Natural killer cell (primary cell): ENCODE measurements around the gene SPOP. TPM values are rescaled to one million over a fixed set of nuclear protein-coding genes. Genes with fewer than 3 reads are reported as not detected.

Experiments
- ATAC-seq, 3 donors: fragments of 150-1000 bp in 2 of 3; fragments of 200-7000 bp in 1 of 3; cut with Tn5 transposase; 1 replicate in 1 of 3; 2 replicates in 2 of 3; pipeline ENCODE4 v1.10.0; 2021; ENCODE audit warnings: mild to moderate bottlenecking in 2 of 3, moderate library complexity in 2 of 3
- DNase-seq, 2 donors: peaks; one replicate each; pipeline versions ENCODE4 v3.0.0 to v3.0.0-alpha.2; 2013 to 2021; ENCODE audit warnings: mixed read lengths in 1 of 2
- H3K27ac ChIP-seq: one replicate; pipeline ENCODE4 v1.5.1; 2013; ENCODE audit warnings: mild to moderate bottlenecking, low read length
- H3K27me3 ChIP-seq: one replicate; pipeline ENCODE4 v1.6.1; 2013; ENCODE audit warnings: low read length; ENCODE audit not compliant: control insufficient read depth, insufficient read depth
- H3K36me3 ChIP-seq: one replicate; pipeline ENCODE4 v1.6.1; 2013; ENCODE audit warnings: low read length; ENCODE audit not compliant: control insufficient read depth, insufficient read depth
- H3K4me1 ChIP-seq: one replicate; pipeline ENCODE4 v1.6.1; 2013; ENCODE audit warnings: low read length; ENCODE audit not compliant: control insufficient read depth, insufficient read depth
- H3K4me3 ChIP-seq: one replicate; pipeline ENCODE4 v1.5.1; 2013; ENCODE audit warnings: low read length
- H3K9me3 ChIP-seq: one replicate; pipeline ENCODE4 v1.6.1; 2013; ENCODE audit warnings: low read length; ENCODE audit not compliant: control insufficient read depth, insufficient read depth
- H3K27ac Mint-ChIP-seq, 2 donors: one replicate each; pipeline ENCODE4 v1.8.0; 2022; ENCODE audit warnings: mild to moderate bottlenecking in 2 of 2, mixed read lengths in 2 of 2, moderate library complexity in 1 of 2
- H3K27me3 Mint-ChIP-seq, 2 donors: one replicate each; pipeline ENCODE4 v1.8.0; 2022; ENCODE audit warnings: low read depth in 2 of 2, mixed read lengths in 2 of 2
- H3K36me3 Mint-ChIP-seq: one replicate; pipeline ENCODE4 v1.8.0; 2022; ENCODE audit warnings: mixed read lengths
- H3K4me1 Mint-ChIP-seq, 2 donors: one replicate each; pipeline ENCODE4 v1.8.0; 2022; ENCODE audit warnings: mixed read lengths in 2 of 2
- H3K4me3 Mint-ChIP-seq: one replicate; pipeline ENCODE4 v1.8.0; 2022; ENCODE audit warnings: mild to moderate bottlenecking, moderate library complexity, mixed read lengths
- H3K9me3 Mint-ChIP-seq, 2 donors: one replicate each; pipeline ENCODE4 v1.8.0; 2022; ENCODE audit warnings: mixed read lengths in 2 of 2
- WGBS: methylation state at CpG from one replicate; pipeline ENCODE4 v1.1.7; 2013; ENCODE audit warnings: missing lambda C conversion rate; ENCODE audit not compliant: insufficient coverage; 5-methylcytosine and 5-hydroxymethylcytosine counted together
- intact Hi-C: fragments of 100-400 bp; cut with micrococcal nuclease; formaldehyde crosslinking; loops from one replicate; pipeline ENCODE4 v1.14.2; 2022
- total RNA-seq, 4 donors: library from RNA; stranded (reverse); fragments of 120-200 nt in 1 of 4; gene quantifications; one replicate each; pipeline versions ENCODE4 v1.2.3 to v1.2.4, GENCODE V29; 2013 to 2022
- TF ChIP-seq, protein P1 (sequence below): fragments of 200-600 bp; IDR thresholded peaks from one replicate; pipeline ENCODE4 v1.8.0; 2022; ENCODE audit warnings: antibody characterized with exemption

The SPOP gene
- total RNA-seq, 3 donors from 2014 or later (not counting 1 experiment from before 2014, with no cell fraction given) = 45.4 to 56.5 (median 54.7) TPM

DNA sequence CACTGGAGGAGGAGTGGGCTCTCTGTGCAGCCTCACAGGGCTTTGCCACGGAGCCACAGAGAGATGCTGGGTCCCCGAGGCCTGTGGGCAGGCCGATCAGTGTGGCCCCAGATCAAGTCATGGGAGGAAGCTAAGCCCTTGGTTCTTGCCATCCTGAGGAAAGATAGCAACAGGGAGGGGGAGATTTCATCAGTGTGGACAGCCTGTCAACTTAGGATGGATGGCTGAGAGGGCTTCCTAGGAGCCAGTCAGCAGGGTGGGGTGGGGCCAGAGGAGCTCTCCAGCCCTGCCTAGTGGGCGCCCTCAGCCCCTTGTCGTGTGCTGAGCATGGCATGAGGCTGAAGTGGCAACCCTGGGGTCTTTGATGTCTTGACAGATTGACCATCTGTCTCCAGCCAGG, 98.4 kb downstream of the SPOP start:
- ATAC-seq = no peak
- intact Hi-C loops = no loop called here

DNA sequence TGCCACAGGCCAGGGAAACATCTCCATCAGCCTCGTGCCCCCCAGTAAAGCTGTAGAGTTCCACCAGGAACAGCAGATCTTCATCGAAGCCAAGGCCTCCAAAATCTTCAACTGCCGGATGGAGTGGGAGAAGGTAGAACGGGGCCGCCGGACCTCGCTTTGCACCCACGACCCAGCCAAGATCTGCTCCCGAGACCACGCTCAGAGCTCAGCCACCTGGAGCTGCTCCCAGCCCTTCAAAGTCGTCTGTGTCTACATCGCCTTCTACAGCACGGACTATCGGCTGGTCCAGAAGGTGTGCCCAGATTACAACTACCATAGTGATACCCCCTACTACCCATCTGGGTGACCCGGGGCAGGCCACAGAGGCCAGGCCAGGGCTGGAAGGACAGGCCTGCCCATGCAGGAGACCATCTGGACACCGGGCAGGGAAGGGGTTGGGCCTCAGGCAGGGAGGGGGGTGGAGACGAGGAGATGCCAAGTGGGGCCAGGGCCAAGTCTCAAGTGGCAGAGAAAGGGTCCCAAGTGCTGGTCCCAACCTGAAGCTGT, 98.9 kb downstream of the SPOP start:
- Histone ChIP-seq H3K27me3 (peaks cover 32% of the 10 kb centered on the region), H3K4me3 (no peak overlapping the region), H3K27ac (no peak overlapping the region), H3K9me3 (no peaks in the 10 kb centered on the region), H3K4me1 (peaks cover 12% of the 10 kb centered on the region), H3K36me3 (no peaks in the 10 kb centered on the region)
- H3K9me3 Mint-ChIP-seq = no peaks in the 10 kb centered on the region
- peaks cover 0 to 11% of the 10 kb centered on the region in 2 donors for H3K4me1 Mint-ChIP-seq
- 92% methylated on average over 17 of the region's 17 CpGs for WGBS
- no peaks in the 10 kb centered on the region for H3K36me3 Mint-ChIP-seq
- intact Hi-C loops = no loop called here
- ATAC-seq = no peak
- DNase-seq = no peak
- peaks cover 15 to 32% of the 10 kb centered on the region in 2 donors for H3K27me3 Mint-ChIP-seq
- H3K27ac Mint-ChIP-seq = no peak overlapping the region
- TF ChIP-seq, protein P1, sequence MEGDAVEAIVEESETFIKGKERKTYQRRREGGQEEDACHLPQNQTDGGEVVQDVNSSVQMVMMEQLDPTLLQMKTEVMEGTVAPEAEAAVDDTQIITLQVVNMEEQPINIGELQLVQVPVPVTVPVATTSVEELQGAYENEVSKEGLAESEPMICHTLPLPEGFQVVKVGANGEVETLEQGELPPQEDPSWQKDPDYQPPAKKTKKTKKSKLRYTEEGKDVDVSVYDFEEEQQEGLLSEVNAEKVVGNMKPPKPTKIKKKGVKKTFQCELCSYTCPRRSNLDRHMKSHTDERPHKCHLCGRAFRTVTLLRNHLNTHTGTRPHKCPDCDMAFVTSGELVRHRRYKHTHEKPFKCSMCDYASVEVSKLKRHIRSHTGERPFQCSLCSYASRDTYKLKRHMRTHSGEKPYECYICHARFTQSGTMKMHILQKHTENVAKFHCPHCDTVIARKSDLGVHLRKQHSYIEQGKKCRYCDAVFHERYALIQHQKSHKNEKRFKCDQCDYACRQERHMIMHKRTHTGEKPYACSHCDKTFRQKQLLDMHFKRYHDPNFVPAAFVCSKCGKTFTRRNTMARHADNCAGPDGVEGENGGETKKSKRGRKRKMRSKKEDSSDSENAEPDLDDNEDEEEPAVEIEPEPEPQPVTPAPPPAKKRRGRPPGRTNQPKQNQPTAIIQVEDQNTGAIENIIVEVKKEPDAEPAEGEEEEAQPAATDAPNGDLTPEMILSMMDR = no peak
- H3K4me3 Mint-ChIP-seq = no peak overlapping the region

More for the DNA sequence above, 98.4 kb downstream of the SPOP start:
- Mint-ChIP-seq H3K9me3 (no peaks in the 10 kb centered on the region), H3K4me3 (no peak overlapping the region), H3K4me1 (peaks cover 0 to 11% of the 10 kb centered on the region in 2 donors), H3K27me3 (peaks cover 14 to 28% of the 10 kb centered on the region in 2 donors), H3K27ac (no peak overlapping the region), H3K36me3 (no peaks in the 10 kb centered on the region)
- no peak overlapping the region for H3K27ac ChIP-seq
- H3K4me1 ChIP-seq = peaks cover 12% of the 10 kb centered on the region
- H3K27me3 ChIP-seq = peaks cover 27% of the 10 kb centered on the region
- no peaks in the 10 kb centered on the region for H3K36me3 ChIP-seq
- no peak for DNase-seq
- TF ChIP-seq, protein P1 = no peak
- 93% methylated on average over 5 of the region's 5 CpGs for WGBS
- no peaks in the 10 kb centered on the region for H3K9me3 ChIP-seq
- H3K4me3 ChIP-seq = no peak overlapping the region

DNA sequence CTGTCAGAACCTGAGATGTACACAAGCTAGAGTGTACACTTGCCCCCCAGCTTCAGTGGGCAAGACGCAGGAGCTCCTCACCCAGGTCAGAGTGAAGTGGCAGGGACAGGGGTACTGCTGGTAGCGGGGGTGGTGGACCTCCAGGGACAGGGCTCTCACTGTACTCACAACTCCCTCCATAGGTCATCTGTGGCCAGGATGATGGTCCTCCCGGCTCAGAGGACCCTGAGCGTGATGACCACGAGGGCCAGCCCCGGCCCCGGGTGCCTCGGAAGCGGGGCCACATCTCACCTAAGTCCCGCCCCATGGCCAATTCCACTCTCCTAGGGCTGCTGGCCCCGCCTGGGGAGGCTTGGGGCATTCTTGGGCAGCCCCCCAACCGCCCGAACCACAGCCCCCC, 99.5 kb downstream of the SPOP start:
- no peak for DNase-seq
- Histone ChIP-seq H3K4me1 (peaks cover 12% of the 10 kb centered on the region), H3K27me3 (peaks cover 32% of the 10 kb centered on the region), H3K9me3 (no peaks in the 10 kb centered on the region), H3K36me3 (no peaks in the 10 kb centered on the region), H3K27ac (no peak overlapping the region), H3K4me3 (no peak overlapping the region)
- intact Hi-C loops = no loop called here
- Mint-ChIP-seq H3K36me3 (no peaks in the 10 kb centered on the region), H3K27ac (no peak overlapping the region), H3K27me3 (peaks cover 21 to 38% of the 10 kb centered on the region in 2 donors), H3K9me3 (no peaks in the 10 kb centered on the region), H3K4me1 (peaks cover 0 to 11% of the 10 kb centered on the region in 2 donors), H3K4me3 (no peak overlapping the region)
- ATAC-seq = no peak
- WGBS = 93% methylated on average over 13 of the region's 13 CpGs
- TF ChIP-seq, protein P1 = no peak

DNA sequence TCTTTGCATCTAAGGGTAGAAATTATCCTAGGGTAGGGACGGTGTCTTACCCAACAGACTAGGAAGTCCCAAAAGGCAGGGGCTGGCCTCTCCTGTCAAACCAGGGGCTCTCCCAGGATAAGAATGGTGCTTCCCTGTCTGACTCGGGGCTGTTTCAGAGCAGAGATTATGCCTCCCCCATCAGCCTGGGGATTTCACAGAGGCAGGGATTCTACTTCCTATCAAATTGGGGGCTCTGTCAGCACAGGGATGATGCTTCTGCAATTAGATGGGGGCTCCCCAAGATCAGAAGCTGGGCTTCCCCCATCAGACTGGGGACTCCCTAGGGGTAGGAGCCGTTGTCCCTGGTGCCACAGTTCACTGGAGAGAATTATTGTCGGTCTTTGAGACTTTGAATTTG, 99.9 kb downstream of the SPOP start:
- H3K36me3 ChIP-seq = no peaks in the 10 kb centered on the region
- no peak for DNase-seq
- Mint-ChIP-seq H3K4me3 (no peak overlapping the region), H3K36me3 (no peaks in the 10 kb centered on the region), H3K4me1 (peaks cover 0 to 11% of the 10 kb centered on the region in 2 donors), H3K27ac (no peak overlapping the region), H3K27me3 (peaks cover 25 to 43% of the 10 kb centered on the region in 2 donors), H3K9me3 (no peaks in the 10 kb centered on the region)
- peaks cover 32% of the 10 kb centered on the region for H3K27me3 ChIP-seq
- intact Hi-C loops = no loop called here
- ATAC-seq = no peak
- peaks cover 12% of the 10 kb centered on the region for H3K4me1 ChIP-seq
- TF ChIP-seq, protein P1 = no peak
- 76% methylated on average over 4 of the region's 4 CpGs for WGBS
- H3K9me3 ChIP-seq = no peaks in the 10 kb centered on the region
- H3K27ac ChIP-seq = no peak overlapping the region
- H3K4me3 ChIP-seq = no peak overlapping the region
